Subcutaneous abdominal adipose tissue (tissue), 5 donors: ENCODE data around the gene GCKR.
"Not testable (repeated sequence)": the region's sequence is repeated elsewhere in the genome, so short reads cannot be mapped to it uniquely, and the experiment has no call there.

ENCODE experiments used
- H3K27ac ChIP-seq: one replicate; pipeline ENCODE4 v1.7.0; 2013; ENCODE audit warnings: low read depth, mild to moderate bottlenecking, inconsistent platforms, low read length, moderate library complexity
- H3K27me3 ChIP-seq, 5 donors: one replicate each; pipeline ENCODE4 v1.7.0; 2013; ENCODE audit warnings: low read length in 5 of 5, inconsistent platforms in 1 of 5; ENCODE audit not compliant: control insufficient read depth in 5 of 5, insufficient read depth in 4 of 5
- H3K36me3 ChIP-seq, 5 donors: one replicate each; pipeline ENCODE4 v1.7.0; 2013; ENCODE audit warnings: low read length in 5 of 5; ENCODE audit not compliant: control insufficient read depth in 5 of 5, insufficient read depth in 5 of 5
- H3K4me1 ChIP-seq, 5 donors: one replicate each; pipeline ENCODE4 v1.7.0; 2013; ENCODE audit warnings: low read length in 5 of 5, mild to moderate bottlenecking in 3 of 5, moderate library complexity in 1 of 5; ENCODE audit not compliant: control insufficient read depth in 5 of 5, insufficient read depth in 5 of 5
- H3K4me3 ChIP-seq, 5 donors: one replicate each; pipeline ENCODE4 v1.7.0; 2013; ENCODE audit warnings: low read length in 5 of 5, low read depth in 1 of 5
- H3K9ac ChIP-seq, 5 donors: one replicate each; pipeline ENCODE4 v1.7.0; 2013; ENCODE audit warnings: low read length in 5 of 5, mild to moderate bottlenecking in 4 of 5, moderate library complexity in 3 of 5
- H3K9me3 ChIP-seq, 5 donors: one replicate each; pipeline ENCODE4 v1.7.0; 2013; ENCODE audit warnings: low read length in 5 of 5; ENCODE audit not compliant: control insufficient read depth in 5 of 5
- donor health status: healthy.
- donor health status: healthy.
- donor health status: healthy.
- donor health status: healthy.
- donor health status: healthy.

The GCKR gene

DNA sequence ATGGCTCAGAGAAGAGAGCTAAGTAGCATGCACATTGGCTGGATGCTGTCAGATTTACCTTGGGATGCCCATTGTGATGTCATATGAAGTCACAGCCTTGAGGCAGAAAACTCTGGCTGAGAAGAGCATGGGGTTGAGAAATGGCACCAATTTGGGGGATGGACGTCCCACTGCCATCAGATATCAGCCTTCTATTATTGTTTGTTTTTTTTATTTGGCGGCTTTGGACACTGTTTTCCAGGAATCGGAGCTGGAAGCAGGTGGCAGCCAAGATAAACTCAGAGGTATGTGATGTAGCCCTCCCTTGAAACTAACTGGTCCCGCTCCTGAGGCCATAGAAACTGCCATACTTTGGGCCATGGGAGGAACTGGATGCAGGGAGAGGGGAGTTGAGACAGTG lies 40.6 kb downstream of the GCKR start:
- no peaks in the 10 kb centered on the region for H3K36me3 ChIP-seq
- H3K9me3 ChIP-seq: no peaks in the 10 kb centered on the region
- no peak overlapping the region for H3K4me3 ChIP-seq
- no peak overlapping the region for H3K9ac ChIP-seq
- H3K27ac ChIP-seq: no peak overlapping the region
- H3K27me3 ChIP-seq: peaks cover 0 to 4% (median 2%) of the 10 kb centered on the region in 5 donors
- no peaks in the 10 kb centered on the region for H3K4me1 ChIP-seq

DNA sequence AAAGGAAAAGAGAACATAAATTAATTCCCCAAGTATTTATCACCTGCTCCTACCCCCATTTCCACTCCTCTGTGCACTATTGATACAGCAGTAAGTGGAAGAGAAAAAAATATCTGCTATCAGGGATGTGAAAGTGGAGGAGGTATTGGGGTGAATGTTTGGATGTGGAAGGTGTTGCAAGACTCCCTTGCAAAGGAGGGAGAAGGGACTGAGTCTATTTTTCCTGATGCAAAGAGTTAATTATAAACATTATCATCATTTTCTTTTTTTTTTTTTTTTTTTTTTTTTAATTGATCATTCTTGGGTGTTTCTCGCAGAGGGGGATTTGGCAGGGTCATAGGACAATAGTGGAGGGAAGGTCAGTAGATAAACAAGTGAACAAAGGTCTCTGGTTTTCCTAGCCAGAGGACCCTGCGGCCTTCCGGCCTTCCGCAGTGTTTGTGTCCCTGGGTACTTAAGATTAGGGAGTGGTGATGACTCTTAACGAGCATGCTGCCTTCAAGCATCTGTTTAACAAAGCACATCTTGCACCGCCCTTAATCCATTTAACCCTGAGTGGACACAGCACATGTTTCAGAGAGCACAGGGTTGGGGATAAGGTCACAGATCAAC lies 42.3 kb downstream of the GCKR start:
- not testable (repeated sequence) for H3K27me3 ChIP-seq

DNA sequence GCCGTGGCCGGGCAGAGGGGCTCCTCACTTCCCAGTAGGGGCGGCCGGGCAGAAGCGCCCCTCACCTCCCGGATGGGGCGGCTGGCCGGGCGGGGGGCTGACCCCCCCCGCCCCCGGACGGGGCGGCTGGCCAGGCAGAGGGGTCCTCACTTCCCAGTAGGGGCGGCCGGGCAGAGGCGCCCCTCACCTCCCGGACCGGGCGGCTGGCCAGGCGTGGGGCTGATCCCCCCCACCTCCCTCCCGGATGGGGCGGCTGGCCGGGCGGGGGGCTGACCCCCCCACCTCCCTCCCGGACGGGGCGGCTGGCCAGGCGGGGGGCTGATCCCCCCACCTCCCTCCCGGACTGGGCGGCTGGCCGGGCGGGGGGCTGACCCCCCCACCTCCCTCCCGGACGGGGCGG lies 43.0 kb downstream of the GCKR start:
- not testable (repeated sequence) for H3K27me3 ChIP-seq, H3K4me1 ChIP-seq, H3K9me3 ChIP-seq, H3K36me3 ChIP-seq, H3K27ac ChIP-seq, H3K9ac ChIP-seq, H3K4me3 ChIP-seq

More for the DNA sequence above, 42.3 kb downstream of the GCKR start:
- not testable (repeated sequence) for H3K9ac ChIP-seq, H3K4me3 ChIP-seq, H3K4me1 ChIP-seq, H3K36me3 ChIP-seq, H3K9me3 ChIP-seq, H3K27ac ChIP-seq

DNA sequence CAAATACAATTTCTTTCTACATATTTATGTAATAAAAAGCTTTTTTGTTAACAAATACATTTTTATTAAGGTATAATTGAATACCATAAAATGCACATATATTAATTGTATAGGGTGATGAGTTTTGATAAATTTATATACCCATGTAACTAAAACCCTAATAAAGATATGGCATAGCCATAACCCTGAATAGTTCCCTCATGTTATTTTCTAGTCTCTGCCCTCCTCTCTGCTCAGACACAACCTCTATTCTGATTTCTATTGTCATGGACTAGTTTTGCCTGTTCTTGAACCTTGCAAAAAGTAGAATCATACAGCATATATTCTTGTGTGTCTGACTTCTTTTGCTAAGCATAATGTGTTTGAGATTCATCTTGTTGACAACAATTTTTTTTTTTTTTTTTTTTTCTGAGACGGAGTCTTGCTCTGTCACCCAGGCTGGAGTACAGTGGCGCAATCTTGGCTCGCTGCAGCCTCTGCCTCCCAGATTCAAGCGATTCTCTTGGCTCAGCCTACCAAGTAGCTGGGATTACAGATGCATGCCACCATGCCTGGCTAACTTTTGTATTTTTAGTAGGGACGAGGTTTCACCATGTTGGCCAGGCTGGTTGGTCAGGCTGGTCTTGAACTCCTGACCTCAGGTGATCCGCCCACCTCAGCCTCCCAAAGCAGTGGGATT lies 47.6 kb downstream of the GCKR start:
- Histone ChIP-seq H3K9ac (no peak overlapping the region), H3K27ac (no peak overlapping the region), H3K36me3 (no peaks in the 10 kb centered on the region), H3K4me3 (no peak overlapping the region), H3K27me3 (no peaks in the 10 kb centered on the region), H3K4me1 (no peaks in the 10 kb centered on the region), H3K9me3 (peaks cover 0 to 6% (median 0%) of the 10 kb centered on the region in 5 donors)

DNA sequence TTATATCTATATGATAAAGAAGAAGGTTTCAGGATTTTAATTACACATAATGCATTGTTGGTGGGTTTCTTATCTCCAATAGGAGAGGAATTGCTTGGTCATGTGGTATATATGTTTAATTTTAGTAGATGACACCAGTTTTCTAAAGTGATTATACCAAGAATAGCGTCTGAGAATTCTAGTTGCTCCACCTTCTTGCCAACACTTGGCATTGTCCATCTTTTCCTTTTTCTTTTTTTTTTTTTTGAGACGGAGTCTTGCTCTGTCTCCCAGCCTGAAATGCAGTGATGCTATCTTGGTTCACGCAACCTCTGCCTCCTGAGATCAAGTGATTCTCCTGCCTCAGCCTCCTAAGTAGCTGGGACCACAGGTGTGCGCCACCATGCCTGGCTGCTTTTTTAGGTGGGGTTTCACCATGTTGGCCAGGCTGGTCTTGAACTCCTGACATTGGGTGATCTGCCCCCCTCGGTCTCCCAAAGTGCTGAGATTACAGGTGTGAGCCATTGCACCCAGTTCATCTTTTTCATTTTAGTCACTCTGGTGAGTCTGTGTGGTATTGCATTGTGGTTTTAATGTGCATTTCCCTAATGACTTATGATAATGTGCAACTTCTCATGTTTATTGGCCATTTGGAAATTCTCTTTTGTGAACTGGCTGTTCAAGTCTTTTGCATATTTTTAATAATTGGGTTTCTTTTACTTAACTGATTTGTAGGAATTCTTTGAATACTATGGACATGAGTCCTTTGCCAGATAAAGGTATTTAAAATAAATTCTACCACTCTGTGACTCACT lies 48.9 kb downstream of the GCKR start:
- no peak overlapping the region for H3K27ac ChIP-seq

DNA sequence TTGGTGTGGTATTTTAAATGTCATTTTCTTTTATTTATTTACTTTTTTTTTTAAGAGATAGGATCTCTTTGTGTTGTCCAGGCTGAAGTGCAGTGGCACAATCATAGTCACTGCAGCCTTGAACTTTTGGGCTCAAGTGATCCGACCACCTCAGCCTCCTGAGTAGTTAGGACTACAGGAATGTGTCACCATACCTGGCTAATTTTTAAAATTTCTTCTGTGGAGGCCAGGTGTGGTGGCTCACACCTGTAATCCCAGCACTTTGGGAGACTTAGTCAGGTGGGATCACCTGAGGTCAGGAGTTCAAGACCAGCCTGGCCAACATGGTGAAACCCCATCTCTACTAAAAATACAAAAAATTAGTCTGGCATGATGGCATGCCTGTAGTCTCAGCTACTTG lies 52.7 kb downstream of the GCKR start:
- Histone ChIP-seq H3K9me3 (peaks cover 0 to 6% (median 0%) of the 10 kb centered on the region in 5 donors), H3K9ac (no peak overlapping the region), H3K4me3 (no peak overlapping the region), H3K36me3 (no peaks in the 10 kb centered on the region), H3K27ac (no peak overlapping the region), H3K27me3 (peaks cover 0 to 5% (median 0%) of the 10 kb centered on the region in 5 donors), H3K4me1 (no peaks in the 10 kb centered on the region)

More for the DNA sequence above, 48.9 kb downstream of the GCKR start:
- peaks cover 0 to 6% (median 0%) of the 10 kb centered on the region in 5 donors for H3K9me3 ChIP-seq
- H3K4me3 ChIP-seq: no peak overlapping the region
- H3K4me1 ChIP-seq: no peaks in the 10 kb centered on the region
- no peaks in the 10 kb centered on the region for H3K27me3 ChIP-seq
- no peaks in the 10 kb centered on the region for H3K36me3 ChIP-seq
- no peak overlapping the region for H3K9ac ChIP-seq

DNA sequence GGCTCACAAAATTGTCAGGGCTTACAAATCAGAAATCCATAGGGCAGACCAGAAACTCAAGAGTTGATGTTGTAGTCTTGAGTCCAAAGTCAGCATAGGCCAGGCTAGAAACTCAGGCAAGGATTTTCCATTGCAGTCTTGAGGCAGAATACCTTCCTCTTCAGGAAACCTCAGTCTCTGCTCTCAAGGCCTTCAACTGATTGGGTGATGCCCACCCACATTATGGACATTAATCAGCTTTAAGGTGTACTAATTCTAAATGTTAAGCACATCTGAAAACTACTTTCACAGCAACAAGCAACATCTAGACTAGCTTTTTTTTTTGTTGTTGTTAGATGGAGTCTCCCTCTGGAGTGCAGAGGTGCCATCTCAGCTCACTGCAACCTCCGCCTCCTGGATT lies 54.9 kb downstream of the GCKR start:
- peaks cover 0 to 5% (median 0%) of the 10 kb centered on the region in 5 donors for H3K27me3 ChIP-seq
- H3K9ac ChIP-seq: no peak overlapping the region
- no peak overlapping the region for H3K27ac ChIP-seq
- no peaks in the 10 kb centered on the region for H3K4me1 ChIP-seq
- H3K36me3 ChIP-seq: no peaks in the 10 kb centered on the region
- no peaks in the 10 kb centered on the region for H3K9me3 ChIP-seq
- H3K4me3 ChIP-seq: no peak overlapping the region

DNA sequence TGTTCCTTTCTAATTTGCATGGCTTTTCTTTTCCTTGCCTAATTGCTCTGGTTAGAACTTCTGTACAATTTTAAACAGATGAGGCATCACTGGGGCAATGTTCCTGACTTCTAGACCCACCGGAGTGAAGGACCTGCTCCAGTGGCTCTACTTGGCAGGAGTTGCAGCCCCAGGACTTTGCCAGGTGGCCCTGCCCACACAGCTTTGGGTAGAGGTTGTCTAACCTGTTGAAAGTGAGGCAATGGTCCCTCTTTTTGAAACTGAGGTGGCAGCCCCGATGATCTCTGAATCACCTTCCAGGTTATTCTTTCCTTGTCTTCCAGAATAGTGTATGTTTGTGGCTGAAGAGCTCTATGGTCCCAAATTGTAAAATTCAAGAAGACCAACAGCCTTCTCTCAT lies 56.3 kb downstream of the GCKR start:
- Histone ChIP-seq H3K9ac (no peak overlapping the region), H3K27ac (no peak overlapping the region), H3K27me3 (peaks cover 0 to 5% (median 0%) of the 10 kb centered on the region in 5 donors), H3K4me3 (no peak overlapping the region), H3K36me3 (no peaks in the 10 kb centered on the region), H3K9me3 (no peaks in the 10 kb centered on the region), H3K4me1 (no peaks in the 10 kb centered on the region)

DNA sequence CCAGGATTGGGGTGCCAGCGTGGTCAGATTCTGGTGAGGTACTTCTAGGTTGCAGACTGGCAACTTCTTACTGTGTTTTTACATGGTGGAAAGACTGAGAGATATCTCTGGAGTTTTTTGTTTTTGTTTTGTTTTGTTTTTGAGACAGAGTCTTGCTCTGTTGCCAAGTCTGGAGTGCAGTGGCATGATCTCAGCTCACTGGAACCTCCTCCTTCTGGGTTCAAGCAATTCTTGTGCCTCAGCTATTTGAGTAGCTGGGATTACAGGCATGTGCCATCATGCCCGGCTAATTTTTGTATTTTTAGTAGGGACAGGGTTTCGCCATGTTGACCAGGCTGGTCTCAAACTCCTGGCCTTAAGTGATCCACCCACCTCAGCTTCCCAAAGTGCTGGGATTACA lies 57.8 kb downstream of the GCKR start:
- H3K9me3 ChIP-seq, H3K27me3 ChIP-seq, H3K4me3 ChIP-seq, H3K27ac ChIP-seq, H3K9ac ChIP-seq, H3K4me1 ChIP-seq, H3K36me3 ChIP-seq: not testable (repeated sequence)

DNA sequence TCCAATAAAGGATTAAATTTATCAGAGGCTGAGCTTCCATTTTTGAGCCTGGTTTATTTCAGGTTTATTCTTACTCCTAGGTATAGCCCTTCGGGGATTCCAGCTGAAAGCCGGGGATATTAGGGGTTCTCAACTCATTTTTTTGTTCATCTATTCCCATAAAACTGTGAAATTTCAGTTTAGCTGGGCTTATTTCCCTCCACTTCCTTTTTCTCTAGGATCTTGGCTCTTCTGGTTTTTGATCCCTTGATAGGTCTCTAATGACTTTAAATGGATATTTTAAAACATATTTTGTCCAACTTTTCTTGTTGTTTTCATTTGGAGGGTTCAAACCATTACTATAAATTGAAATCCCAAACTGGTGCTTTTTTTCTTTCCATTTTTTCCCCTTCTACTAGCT lies 62.6 kb downstream of the GCKR start:
- no peak overlapping the region for H3K27ac ChIP-seq
- no peak overlapping the region for H3K4me3 ChIP-seq
- H3K9ac ChIP-seq: no peak overlapping the region
- H3K9me3 ChIP-seq: no peaks in the 10 kb centered on the region
- no peaks in the 10 kb centered on the region for H3K4me1 ChIP-seq
- H3K36me3 ChIP-seq: no peaks in the 10 kb centered on the region
- H3K27me3 ChIP-seq: peaks cover 0 to 6% (median 3%) of the 10 kb centered on the region in 5 donors
